Measurements from ENCODE around the gene OTOF.

OTOF gene

GRCh38 chr2:26483027-26483326, 5.1 kb upstream of the OTOF start:
- Histone ChIP-seq H3K9ac (ENCODE audit: low read depth, low read length, poor library complexity, severe bottlenecking) (no peak overlapping the region), H3F3A (ENCODE audit: low read depth) (no peaks in the 10 kb centered on the region), H4K20me1 (ENCODE audit: insufficient read depth, low read length, poor library complexity, severe bottlenecking) (no peaks in the 10 kb centered on the region), H2AFZ (ENCODE audit: low read length) (no peak overlapping the region), H3K4me2 (ENCODE audit: low read depth, low read length, poor library complexity, severe bottlenecking) (no peak overlapping the region), H3K27me3 (ENCODE audit: insufficient read depth, low read length, poor library complexity, severe bottlenecking) (no peaks in the 10 kb centered on the region), H3K9me2 (replicated peaks; ENCODE audit: low read depth, low read length) (no peaks in the 10 kb centered on the region), H3K9me3 (ENCODE audit: insufficient read depth, low read depth, low read length) (no peaks in the 10 kb centered on the region), H3K4me3 (ENCODE audit: low read length, poor library complexity, severe bottlenecking) (no peak overlapping the region), H3K36me3 (ENCODE audit: insufficient read depth, low read length) (no peaks in the 10 kb centered on the region), H3K4me1 (ENCODE audit: insufficient read depth, low read length, poor library complexity, severe bottlenecking) (peaks cover 3% of the 10 kb centered on the region), H3K79me2 (ENCODE audit: insufficient read depth, low read length) (no peaks in the 10 kb centered on the region)
- TF ChIP-seq CTCF (conservative IDR thresholded peaks at IDR 0.05; ENCODE audit: low read length) (no peak), EZH2phosphoT487 (IDR thresholded peaks at IDR 0.05; ENCODE audit: borderline replicate concordance) (no peak)

- no peak overlapping the region for H3K4me2 ChIP-seq (ENCODE audit: low read depth, low read length, poor library complexity, severe bottlenecking)
- TF ChIP-seq CTCF (conservative IDR thresholded peaks at IDR 0.05; ENCODE audit: low read length) (no peak), EZH2phosphoT487 (IDR thresholded peaks at IDR 0.05; ENCODE audit: borderline replicate concordance) (no peak)
- no peaks in the 10 kb centered on the region for H3K9me2 ChIP-seq (replicated peaks; ENCODE audit: low read depth, low read length)
Measured at GRCh38 chr2:26482211-26483026, 4.5 kb upstream of the OTOF start.

GRCh38 chr2:26481706-26482105, 3.8 kb upstream of the OTOF start:
- no peak for TF ChIP-seq CTCF (conservative IDR thresholded peaks at IDR 0.05; ENCODE audit: low read length)
- Histone ChIP-seq H3K9me3 (ENCODE audit: insufficient read depth, low read depth, low read length) (no peaks in the 10 kb centered on the region), H3F3A (ENCODE audit: low read depth) (no peaks in the 10 kb centered on the region), H3K4me1 (ENCODE audit: insufficient read depth, low read length, poor library complexity, severe bottlenecking) (peaks cover 4% of the 10 kb centered on the region), H3K4me3 (ENCODE audit: low read length, poor library complexity, severe bottlenecking) (no peak overlapping the region), H3K36me3 (ENCODE audit: insufficient read depth, low read length) (no peaks in the 10 kb centered on the region), H3K9me2 (replicated peaks; ENCODE audit: low read depth, low read length) (no peaks in the 10 kb centered on the region), H3K79me2 (ENCODE audit: insufficient read depth, low read length) (no peaks in the 10 kb centered on the region), H2AFZ (ENCODE audit: low read length) (no peak overlapping the region), H3K4me2 (ENCODE audit: low read depth, low read length, poor library complexity, severe bottlenecking) (no peak overlapping the region), H4K20me1 (ENCODE audit: insufficient read depth, low read length, poor library complexity, severe bottlenecking) (no peaks in the 10 kb centered on the region), H3K9ac (ENCODE audit: low read depth, low read length, poor library complexity, severe bottlenecking) (no peak overlapping the region), H3K27me3 (ENCODE audit: insufficient read depth, low read length, poor library complexity, severe bottlenecking) (no peaks in the 10 kb centered on the region)

More at GRCh38 chr2:26482211-26483026, 4.5 kb upstream of the OTOF start:
- Histone ChIP-seq H3K9ac (ENCODE audit: low read depth, low read length, poor library complexity, severe bottlenecking) (no peak overlapping the region), H3K27me3 (ENCODE audit: insufficient read depth, low read length, poor library complexity, severe bottlenecking) (no peaks in the 10 kb centered on the region), H3K4me3 (ENCODE audit: low read length, poor library complexity, severe bottlenecking) (no peak overlapping the region), H4K20me1 (ENCODE audit: insufficient read depth, low read length, poor library complexity, severe bottlenecking) (no peaks in the 10 kb centered on the region), H3K9me3 (ENCODE audit: insufficient read depth, low read depth, low read length) (no peaks in the 10 kb centered on the region), H3K36me3 (ENCODE audit: insufficient read depth, low read length) (no peaks in the 10 kb centered on the region), H3K79me2 (ENCODE audit: insufficient read depth, low read length) (no peaks in the 10 kb centered on the region), H3F3A (ENCODE audit: low read depth) (no peaks in the 10 kb centered on the region), H3K4me1 (ENCODE audit: insufficient read depth, low read length, poor library complexity, severe bottlenecking) (peaks cover 4% of the 10 kb centered on the region), H2AFZ (ENCODE audit: low read length) (no peak overlapping the region)
